ENCODE measurements around the gene APOL2.
"Not testable (repeated sequence)": the region's sequence is repeated elsewhere in the genome, so short reads cannot be mapped to it uniquely, and the experiment has no call there.

Gene APOL2

GRCh38 chr22:36234213-36234612 is 5.1 kb downstream of the APOL2 start:
- Histone ChIP-seq H3K36me3 (ENCODE audit: control insufficient read depth, insufficient read depth, low read length) (no peaks in the 10 kb centered on the region), H3K23ac (ENCODE audit: low read length) (no peak overlapping the region), H3K79me1 (ENCODE audit: low read length) (no peaks in the 10 kb centered on the region), H3K56ac (ENCODE audit: low read length) (no peak overlapping the region), H3K79me2 (ENCODE audit: control insufficient read depth, insufficient read depth, low read length) (no peaks in the 10 kb centered on the region), H3K18ac (ENCODE audit: low read length) (no peak overlapping the region), H2AK5ac (ENCODE audit: low read length) (no peak overlapping the region), H2BK15ac (replicated peaks; ENCODE audit: low read depth) (no peak overlapping the region), H4K5ac (ENCODE audit: low read length) (no peak overlapping the region), H3K4me1 (ENCODE audit: control insufficient read depth, low read depth, low read length) (peaks cover 2% of the 10 kb centered on the region), H3K4ac (ENCODE audit: low read depth, low read length) (no peak overlapping the region), H3K27ac (ENCODE audit: low read depth, low read length) (no peak overlapping the region), H4K8ac (ENCODE audit: low read depth, low read length) (no peak overlapping the region), H3K4me2 (ENCODE audit: low read length) (no peak overlapping the region), H2BK120ac (ENCODE audit: low read depth, low read length) (no peak overlapping the region), H3K9ac (ENCODE audit: low read length) (no peak overlapping the region), H2BK5ac (ENCODE audit: low read length) (no peak overlapping the region), H3K27me3 (ENCODE audit: insufficient read depth, low read length, poor library complexity) (no peaks in the 10 kb centered on the region), H3K4me3 (ENCODE audit: low read length) (no peak overlapping the region)
- WGBS (ENCODE audit: extremely low coverage, insufficient coverage, low lambda C conversion rate) = no CpG with 5 or more reads among the region's 2 CpGs
- DNase-seq = no peak

GRCh38 chr22:36233796-36234195 is 5.5 kb downstream of the APOL2 start:
- H3K79me1 ChIP-seq (ENCODE audit: low read length) = no peaks in the 10 kb centered on the region
- H3K56ac ChIP-seq (ENCODE audit: low read length) = no peak overlapping the region
- H3K79me2 ChIP-seq (ENCODE audit: control insufficient read depth, insufficient read depth, low read length) = no peaks in the 10 kb centered on the region
- no peak overlapping the region for H3K23ac ChIP-seq (ENCODE audit: low read length)
- H3K9ac ChIP-seq (ENCODE audit: low read length) = no peak overlapping the region
- H3K4ac ChIP-seq (ENCODE audit: low read depth, low read length) = no peak overlapping the region
- H2BK15ac ChIP-seq (replicated peaks; ENCODE audit: low read depth) = no peak overlapping the region
- no peak overlapping the region for H2AK5ac ChIP-seq (ENCODE audit: low read length)
- H3K4me3 ChIP-seq (ENCODE audit: low read length) = no peak overlapping the region
- H3K18ac ChIP-seq (ENCODE audit: low read length) = no peak overlapping the region
- no peak overlapping the region for H3K4me2 ChIP-seq (ENCODE audit: low read length)
- H3K27me3 ChIP-seq (ENCODE audit: insufficient read depth, low read length, poor library complexity) = no peaks in the 10 kb centered on the region
- no CpG with 5 or more reads among the region's 7 CpGs for WGBS (ENCODE audit: extremely low coverage, insufficient coverage, low lambda C conversion rate)
- peaks cover 3% of the 10 kb centered on the region for H3K4me1 ChIP-seq (ENCODE audit: control insufficient read depth, low read depth, low read length)
- no peaks in the 10 kb centered on the region for H3K36me3 ChIP-seq (ENCODE audit: control insufficient read depth, insufficient read depth, low read length)
- H4K8ac ChIP-seq (ENCODE audit: low read depth, low read length) = no peak overlapping the region
- no peak overlapping the region for H2BK5ac ChIP-seq (ENCODE audit: low read length)
- no peak overlapping the region for H4K5ac ChIP-seq (ENCODE audit: low read length)
- DNase-seq = no peak
- no peak overlapping the region for H2BK120ac ChIP-seq (ENCODE audit: low read depth, low read length)
- H3K27ac ChIP-seq (ENCODE audit: low read depth, low read length) = no peak overlapping the region

GRCh38 chr22:36232715-36233401 is 6.5 kb downstream of the APOL2 start:
- Histone ChIP-seq H3K79me1 (ENCODE audit: low read length) (no peaks in the 10 kb centered on the region), H2BK5ac (ENCODE audit: low read length) (no peak overlapping the region), H3K27ac (ENCODE audit: low read depth, low read length) (no peak overlapping the region), H3K23ac (ENCODE audit: low read length) (no peak overlapping the region), H3K36me3 (ENCODE audit: control insufficient read depth, insufficient read depth, low read length) (no peaks in the 10 kb centered on the region), H3K9ac (ENCODE audit: low read length) (no peak overlapping the region), H3K4me2 (ENCODE audit: low read length) (no peak overlapping the region), H4K5ac (ENCODE audit: low read length) (no peak overlapping the region), H2BK15ac (replicated peaks; ENCODE audit: low read depth) (no peak overlapping the region), H3K27me3 (ENCODE audit: insufficient read depth, low read length, poor library complexity) (no peaks in the 10 kb centered on the region), H3K4ac (ENCODE audit: low read depth, low read length) (no peak overlapping the region), H3K4me1 (ENCODE audit: control insufficient read depth, low read depth, low read length) (peaks cover 4% of the 10 kb centered on the region), H3K56ac (ENCODE audit: low read length) (no peak overlapping the region), H3K18ac (ENCODE audit: low read length) (no peak overlapping the region), H3K79me2 (ENCODE audit: control insufficient read depth, insufficient read depth, low read length) (no peaks in the 10 kb centered on the region), H3K4me3 (ENCODE audit: low read length) (no peak overlapping the region), H2AK5ac (ENCODE audit: low read length) (no peak overlapping the region), H2BK120ac (ENCODE audit: low read depth, low read length) (no peak overlapping the region), H4K8ac (ENCODE audit: low read depth, low read length) (no peak overlapping the region)
- no peak for DNase-seq
- WGBS (ENCODE audit: extremely low coverage, insufficient coverage, low lambda C conversion rate) = no CpG with 5 or more reads among the region's 13 CpGs

GRCh38 chr22:36231051-36231450 is 8.3 kb downstream of the APOL2 start:
- not testable (repeated sequence) for H3K79me2 ChIP-seq (ENCODE audit: control insufficient read depth, insufficient read depth, low read length); H3K79me1 ChIP-seq (ENCODE audit: low read length); H2BK15ac ChIP-seq (replicated peaks; ENCODE audit: low read depth); H3K27ac ChIP-seq (ENCODE audit: low read depth, low read length); H3K4ac ChIP-seq (ENCODE audit: low read depth, low read length); H3K4me2 ChIP-seq (ENCODE audit: low read length); H3K27me3 ChIP-seq (ENCODE audit: insufficient read depth, low read length, poor library complexity); H4K5ac ChIP-seq (ENCODE audit: low read length); H3K56ac ChIP-seq (ENCODE audit: low read length); H3K36me3 ChIP-seq (ENCODE audit: control insufficient read depth, insufficient read depth, low read length); H3K23ac ChIP-seq (ENCODE audit: low read length); H3K4me1 ChIP-seq (ENCODE audit: control insufficient read depth, low read depth, low read length); H4K8ac ChIP-seq (ENCODE audit: low read depth, low read length); H3K18ac ChIP-seq (ENCODE audit: low read length); H2BK5ac ChIP-seq (ENCODE audit: low read length); H3K4me3 ChIP-seq (ENCODE audit: low read length); H2AK5ac ChIP-seq (ENCODE audit: low read length); H3K9ac ChIP-seq (ENCODE audit: low read length); H2BK120ac ChIP-seq (ENCODE audit: low read depth, low read length)
- peak; percentile 78 for DNase-seq
- WGBS (ENCODE audit: extremely low coverage, insufficient coverage, low lambda C conversion rate) = no CpG with 5 or more reads among the region's 5 CpGs

GRCh38 chr22:36229649-36230048 is 9.7 kb downstream of the APOL2 start:
- not testable (repeated sequence) for H3K79me2 ChIP-seq (ENCODE audit: control insufficient read depth, insufficient read depth, low read length); H4K5ac ChIP-seq (ENCODE audit: low read length); H2BK5ac ChIP-seq (ENCODE audit: low read length); H3K4me2 ChIP-seq (ENCODE audit: low read length); H3K79me1 ChIP-seq (ENCODE audit: low read length); H2BK120ac ChIP-seq (ENCODE audit: low read depth, low read length); H3K27me3 ChIP-seq (ENCODE audit: insufficient read depth, low read length, poor library complexity); H3K4ac ChIP-seq (ENCODE audit: low read depth, low read length); H3K23ac ChIP-seq (ENCODE audit: low read length); H3K56ac ChIP-seq (ENCODE audit: low read length); H3K27ac ChIP-seq (ENCODE audit: low read depth, low read length); H3K4me1 ChIP-seq (ENCODE audit: control insufficient read depth, low read depth, low read length); H3K9ac ChIP-seq (ENCODE audit: low read length); H3K18ac ChIP-seq (ENCODE audit: low read length); H3K4me3 ChIP-seq (ENCODE audit: low read length); H2AK5ac ChIP-seq (ENCODE audit: low read length); H4K8ac ChIP-seq (ENCODE audit: low read depth, low read length); DNase-seq; H2BK15ac ChIP-seq (replicated peaks; ENCODE audit: low read depth); H3K36me3 ChIP-seq (ENCODE audit: control insufficient read depth, insufficient read depth, low read length)
- no CpG with 5 or more reads among the region's 3 CpGs for WGBS (ENCODE audit: extremely low coverage, insufficient coverage, low lambda C conversion rate)

- Histone ChIP-seq H3K27ac (ENCODE audit: low read depth, low read length) (no peak overlapping the region), H3K4ac (ENCODE audit: low read depth, low read length) (no peak overlapping the region), H4K8ac (ENCODE audit: low read depth, low read length) (no peak overlapping the region), H2BK120ac (ENCODE audit: low read depth, low read length) (no peak overlapping the region), H3K4me3 (ENCODE audit: low read length) (no peak overlapping the region), H3K56ac (ENCODE audit: low read length) (no peak overlapping the region), H3K79me1 (ENCODE audit: low read length) (no peaks in the 10 kb centered on the region), H2AK5ac (ENCODE audit: low read length) (no peak overlapping the region), H2BK5ac (ENCODE audit: low read length) (no peak overlapping the region), H3K4me1 (ENCODE audit: control insufficient read depth, low read depth, low read length) (peaks cover 4% of the 10 kb centered on the region), H2BK15ac (replicated peaks; ENCODE audit: low read depth) (no peak overlapping the region), H3K36me3 (ENCODE audit: control insufficient read depth, insufficient read depth, low read length) (no peaks in the 10 kb centered on the region), H3K79me2 (ENCODE audit: control insufficient read depth, insufficient read depth, low read length) (no peaks in the 10 kb centered on the region), H3K4me2 (ENCODE audit: low read length) (no peak overlapping the region), H3K18ac (ENCODE audit: low read length) (no peak overlapping the region), H3K23ac (ENCODE audit: low read length) (no peak overlapping the region), H3K9ac (ENCODE audit: low read length) (no peak overlapping the region), H4K5ac (ENCODE audit: low read length) (no peak overlapping the region), H3K27me3 (ENCODE audit: insufficient read depth, low read length, poor library complexity) (no peaks in the 10 kb centered on the region)
- DNase-seq = peak; percentile 39
- no CpG with 5 or more reads among the region's 7 CpGs for WGBS (ENCODE audit: extremely low coverage, insufficient coverage, low lambda C conversion rate)
Observed at GRCh38 chr22:36228944-36229343, 10.4 kb downstream of the APOL2 start.

Measured in mesendoderm (in vitro differentiated cells).